Melanocyte of skin (primary cell): ENCODE data around the gene CLIC1. TPM values are rescaled to one million over a fixed set of nuclear protein-coding genes. Genes with fewer than 3 reads are reported as not detected.

Source experiments
- small RNA-seq, 2 donors: library from RNA; depleted of rRNA; stranded (forward); fragments of <200 nt; gene quantifications; one replicate each; pipeline ENCODE3, GENCODE V24; 2012
- total RNA-seq, 2 donors: library from RNA; depleted of rRNA; stranded (reverse); fragments of >200 nt; gene quantifications; 2 replicates each; pipeline ENCODE4 v1.2.3, GENCODE V29; 2012

Gene CLIC1
- total RNA-seq = 100 to 1,000 TPM; 511 to 845 TPM

GRCh38 chr6:31736021-31736767 is at the start of gene CLIC1:
CLIC1 (minus strand) TSS chr6:31736530; CDS start chr6:31736300, 230 bp downstream.

DNA sequence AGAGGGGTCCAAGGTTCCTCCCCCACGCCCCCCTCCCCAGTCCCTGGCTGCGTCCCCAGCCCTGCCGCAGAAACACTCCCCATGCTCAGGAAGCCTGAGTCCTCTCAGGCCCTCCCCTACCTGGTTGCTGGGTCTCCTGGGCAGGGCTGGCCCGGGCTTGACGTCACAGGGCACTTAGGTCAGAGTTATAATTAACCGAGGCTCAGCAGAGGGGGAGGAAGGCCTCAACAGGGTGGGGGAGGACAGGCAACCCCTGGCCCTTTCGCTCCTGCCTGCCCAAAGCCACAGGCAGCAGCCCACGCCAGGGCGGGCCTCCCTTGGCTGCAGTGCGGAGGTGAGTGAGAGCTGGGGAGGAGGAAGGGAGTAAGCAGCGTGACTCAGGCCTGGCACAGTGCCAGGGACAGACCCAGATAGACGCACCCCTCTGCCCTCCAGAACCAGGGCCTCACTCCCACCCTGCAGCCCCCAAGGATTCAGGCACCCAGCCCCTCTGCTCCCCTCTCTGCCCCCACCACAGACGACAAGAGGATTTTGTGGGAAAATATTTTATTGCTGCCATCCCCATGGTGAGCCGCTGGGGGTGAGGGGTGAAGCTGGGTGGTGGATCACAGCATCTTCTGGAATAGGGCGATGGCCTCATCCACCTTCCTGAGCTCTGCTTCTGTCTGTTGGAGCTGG is 40.8 kb upstream of the CLIC1 start, which contains the start of gene VWA7:
Gene VWA7, minus strand, starts transcription at position 340 of the 678 bp plus-strand sequence. CDS start 549 bp downstream, outside the sequence.

GRCh38 chr6:31762356-31762755 is 26.0 kb upstream of the CLIC1 start, which contains the start of gene SAPCD1:
SAPCD1 (plus strand) TSS chr6:31762656; CDS start chr6:31763055, 399 bp downstream.

DNA sequence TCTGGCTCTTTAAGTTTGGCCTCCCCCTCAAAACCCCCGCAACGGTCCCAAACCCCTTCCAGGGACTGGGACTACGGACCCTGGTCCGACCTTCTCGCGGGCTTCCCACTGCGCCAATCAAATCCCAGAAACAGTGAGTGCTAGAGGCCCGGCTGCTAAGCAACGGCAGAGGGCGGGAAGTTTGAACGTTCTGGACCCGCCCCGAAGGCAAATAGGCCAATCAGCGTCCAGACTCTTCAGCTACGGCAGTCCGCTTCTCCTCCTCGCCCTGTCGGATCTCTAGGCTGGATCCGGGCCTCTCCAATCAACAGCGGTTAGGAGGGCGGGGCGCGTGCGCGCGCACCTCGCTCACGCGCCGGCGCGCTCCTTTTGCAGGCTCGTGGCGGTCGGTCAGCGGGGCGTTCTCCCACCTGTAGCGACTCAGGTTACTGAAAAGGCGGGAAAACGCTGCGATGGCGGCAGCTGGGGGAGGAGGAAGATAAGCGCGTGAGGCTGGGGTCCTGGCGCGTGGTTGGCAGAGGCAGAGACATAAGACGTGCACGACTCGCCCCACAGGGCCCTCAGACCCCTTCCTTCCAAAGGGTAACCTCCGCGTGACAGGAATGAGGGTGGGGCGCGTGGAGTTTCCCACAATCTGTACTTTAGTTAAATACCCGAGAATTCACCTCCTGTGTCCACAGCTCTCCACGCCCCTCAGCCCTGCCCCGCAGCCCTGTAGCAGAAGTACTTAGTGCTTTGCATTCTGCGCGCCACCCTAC is 3.5 kb upstream of the CLIC1 start, which contains the start of gene MSH5:
Gene MSH5, plus strand, starts transcription at position 367 of the 758 bp plus-strand sequence. CDS start 462 bp downstream, outside the sequence.

DNA sequence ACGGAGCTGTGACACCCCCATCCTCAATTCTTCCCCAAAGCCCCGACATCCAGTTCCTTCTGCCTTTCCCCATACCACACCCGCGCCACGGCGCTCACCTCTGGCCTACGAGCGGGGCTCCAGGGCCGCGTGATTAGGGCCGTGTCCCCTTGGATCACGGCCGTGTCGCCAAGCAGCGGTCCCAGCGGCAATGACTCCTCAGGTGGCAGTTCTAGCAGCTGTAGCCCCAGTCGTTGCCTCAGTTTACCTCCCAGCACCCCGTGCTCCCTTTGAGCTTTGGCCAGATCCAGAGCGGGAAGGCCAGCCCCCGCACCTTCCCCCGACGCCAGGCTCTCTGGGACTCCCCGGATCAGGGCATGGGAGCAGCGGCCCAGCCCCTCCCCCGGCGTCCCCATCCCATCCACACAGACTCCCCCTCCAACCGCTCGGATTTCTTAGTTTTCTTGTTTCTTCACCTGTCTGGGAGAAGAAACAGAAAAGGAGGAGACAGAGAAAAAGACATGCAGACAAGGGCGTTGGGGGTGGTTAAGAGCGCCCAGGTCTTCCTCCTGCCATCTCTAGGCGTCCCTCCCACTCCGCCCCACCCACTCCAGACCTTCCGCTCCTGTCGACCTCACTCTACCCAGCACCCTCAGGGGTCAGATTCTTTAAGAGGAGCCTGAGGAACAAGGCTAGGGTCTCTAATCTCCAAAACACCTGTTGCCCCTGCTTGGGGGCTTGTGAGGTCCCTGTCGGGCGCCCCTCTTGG is 7.4 kb downstream of the CLIC1 start, which contains the start of gene DDAH2:
Gene DDAH2, minus strand, starts transcription at position 533 of the 748 bp plus-strand sequence. Its CDS starts 138 bp downstream, at position 395.

GRCh38 chr6:31723245-31723979 is 12.9 kb downstream of the CLIC1 start, which contains the start of gene MPIG6B:
MPIG6B (plus strand) TSS chr6:31723373; CDS start chr6:31723384, 11 bp downstream.

DNA sequence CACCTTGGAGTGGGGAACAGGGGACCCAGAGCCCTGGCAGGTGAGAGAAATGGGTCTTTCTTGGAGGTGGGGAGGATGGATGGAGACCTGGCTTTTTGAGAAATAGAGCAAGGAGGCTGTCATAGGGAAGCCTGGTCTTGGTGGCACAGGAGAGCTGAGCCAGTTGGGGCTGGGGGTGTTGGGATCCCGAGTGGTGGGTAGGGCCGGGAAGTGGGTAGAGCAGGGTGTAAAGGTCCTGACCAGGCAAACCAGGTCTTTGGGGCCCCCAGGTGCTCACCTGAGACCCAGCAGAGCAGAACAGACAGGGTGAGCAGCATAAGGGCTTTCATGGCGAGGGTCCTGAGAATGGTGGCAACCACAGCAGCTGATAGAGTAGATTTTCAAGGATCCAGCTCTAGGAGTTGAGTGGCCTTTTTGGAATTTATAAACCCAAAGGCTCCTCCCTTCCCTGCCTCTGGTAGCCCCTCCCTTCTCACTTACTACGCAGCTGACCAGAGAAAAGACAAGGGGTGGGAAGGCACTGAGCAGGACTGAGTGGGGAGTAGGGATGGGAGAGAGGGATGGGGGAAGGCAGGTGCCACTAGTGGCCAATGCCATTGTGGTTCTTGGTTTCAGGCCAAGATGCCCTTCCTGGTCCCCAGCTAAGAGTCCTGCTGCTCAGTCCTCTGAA is 14.8 kb downstream of the CLIC1 start, which contains the start of gene LY6G6C:
Gene LY6G6C, minus strand, starts transcription at position 396 of the 670 bp plus-strand sequence. Its CDS starts 67 bp downstream, at position 329.

GRCh38 chr6:31715022-31715958 is 21.0 kb downstream of the CLIC1 start, which contains the start of gene LY6G6D:
LY6G6D (plus strand) TSS chr6:31715348; CDS start chr6:31715356, 8 bp downstream.

GRCh38 chr6:31706599-31706998 is 29.7 kb downstream of the CLIC1 start, which contains the start of gene LY6G6F:
LY6G6F (plus strand) TSS chr6:31706866; CDS start chr6:31706907, 41 bp downstream.

GRCh38 chr6:31702819-31703716 is 33.3 kb downstream of the CLIC1 start, which contains the start of gene ABHD16A:
ABHD16A (minus strand) TSS chr6:31703324; CDS start chr6:31703281, 43 bp downstream.

Small RNA genes within 50 kb of the gene (small RNA-seq; reads per million reads assigned to genes)
- 0 reads per million in 2 donors for gene LY6G6D
- 0 to 0.23 reads per million in 2 donors for gene MIR4646
- gene MSH5-SAPCD1 = 0 reads per million in 2 donors
- 0 reads per million in 2 donors for gene RF00019
- 0 reads per million in 2 donors for gene RNU6-850P
- 0 reads per million in 2 donors for gene SAPCD1

Other genes starting within 250 kb of the CLIC1 start
- 10 to 100 TPM; 11.4 to 19.3 TPM for gene MICB, start 238.4 kb downstream of the CLIC1 start, total RNA-seq
- gene MCCD1, start 207.6 kb downstream of the CLIC1 start, total RNA-seq = not detected
- gene DDX39B, start 194.5 kb downstream of the CLIC1 start, total RNA-seq = 100 to 1,000 TPM; 257 to 581 TPM
- gene ATP6V1G2, start 189.9 kb downstream of the CLIC1 start, total RNA-seq = 1 to 10 TPM in 1 of 2 donors, under 1 TPM in 1; 0.33 to 1.0 TPM
- 10 to 100 TPM; 21.6 to 27.5 TPM for gene NFKBIL1, start 188.9 kb downstream of the CLIC1 start, total RNA-seq
- under 1 TPM in 1 of 2 donors, not detected in 1; under 0.01 TPM for gene LTA, start 164.2 kb downstream of the CLIC1 start, total RNA-seq
- under 1 TPM; under 0.01 to 0.34 TPM for gene TNF, start 161.0 kb downstream of the CLIC1 start, total RNA-seq
- gene LTB, start 154.1 kb downstream of the CLIC1 start, total RNA-seq = not detected
- not detected for gene LST1, start 150.3 kb downstream of the CLIC1 start, total RNA-seq
- not detected for gene NCR3, start 143.5 kb downstream of the CLIC1 start, total RNA-seq
- gene AIF1, start 121.3 kb downstream of the CLIC1 start, total RNA-seq = not detected
- 10 to 100 TPM; 68.5 to 72.3 TPM for gene PRRC2A, start 115.8 kb downstream of the CLIC1 start, total RNA-seq
- 100 to 1,000 TPM; 125 to 160 TPM for gene BAG6, start 83.9 kb downstream of the CLIC1 start, total RNA-seq
- 1 to 10 TPM in 1 of 2 donors, under 1 TPM in 1; 0.33 to 1.0 TPM for gene APOM, start 80.6 kb downstream of the CLIC1 start, total RNA-seq
- gene C6orf47, start 75.8 kb downstream of the CLIC1 start, total RNA-seq = 10 to 100 TPM; 21.3 to 23.1 TPM
- 10 to 100 TPM; 13.1 to 17.3 TPM for gene GPANK1, start 71.5 kb downstream of the CLIC1 start, total RNA-seq
- gene CSNK2B, start 70.5 kb downstream of the CLIC1 start, total RNA-seq = 100 to 1,000 TPM; 142 to 170 TPM
- 1 to 10 TPM in 1 of 2 donors, under 1 TPM in 1; 1.00 to 2.1 TPM for gene LY6G5B, start 66.6 kb downstream of the CLIC1 start, total RNA-seq
- gene LY6G5C, start 55.5 kb downstream of the CLIC1 start, total RNA-seq = under 1 TPM; under 0.01 to 0.67 TPM
- 10 to 100 TPM; 47.0 to 53.0 TPM for gene ABHD16A, start 33.2 kb downstream of the CLIC1 start, total RNA-seq
- not detected for gene LY6G6F, start 29.7 kb downstream of the CLIC1 start, total RNA-seq
- gene LY6G6D, start 21.2 kb downstream of the CLIC1 start, total RNA-seq = not detected
- not detected for gene LY6G6C, start 14.8 kb downstream of the CLIC1 start, total RNA-seq
- not detected for gene MPIG6B, start 13.2 kb downstream of the CLIC1 start, total RNA-seq
- gene DDAH2, start 7.2 kb downstream of the CLIC1 start, total RNA-seq = 10 to 100 TPM; 10.3 to 22.0 TPM
- 10 to 100 TPM; 17.6 to 22.0 TPM for gene MSH5, start 3.5 kb upstream of the CLIC1 start, total RNA-seq
- gene SAPCD1, start 26.1 kb upstream of the CLIC1 start, total RNA-seq = 1 to 10 TPM in 1 of 2 donors, under 1 TPM in 1; 0.69 to 1.7 TPM
- not detected for gene VWA7, start 40.8 kb upstream of the CLIC1 start, total RNA-seq
- 10 to 100 TPM; 58.5 to 66.6 TPM for gene VARS1, start 59.2 kb upstream of the CLIC1 start, total RNA-seq
- gene LSM2, start 70.4 kb upstream of the CLIC1 start, total RNA-seq = 10 to 100 TPM; 41.0 to 61.6 TPM
- under 1 TPM; 0.67 to 0.69 TPM for gene HSPA1L, start 78.8 kb upstream of the CLIC1 start, total RNA-seq
- 100 to 1,000 TPM in 1 of 2 donors, 10 to 100 TPM in 1; 55.7 to 144 TPM for gene HSPA1A, start 79.0 kb upstream of the CLIC1 start, total RNA-seq
- gene HSPA1B, start 91.2 kb upstream of the CLIC1 start, total RNA-seq = 100 to 1,000 TPM in 1 of 2 donors, 10 to 100 TPM in 1; 95.3 to 188 TPM
- gene NEU1, start 126.3 kb upstream of the CLIC1 start, total RNA-seq = 100 to 1,000 TPM; 114 to 132 TPM
- not detected for gene SLC44A4, start 142.5 kb upstream of the CLIC1 start, total RNA-seq
- 10 to 100 TPM; 29.9 to 44.3 TPM for gene EHMT2, start 161.2 kb upstream of the CLIC1 start, total RNA-seq
- 1 to 10 TPM; 1.7 to 3.0 TPM for gene ZBTB12, start 165.6 kb upstream of the CLIC1 start, total RNA-seq
- 1 to 10 TPM; 2.4 to 3.7 TPM for gene C2, start 191.2 kb upstream of the CLIC1 start, total RNA-seq
- 1 to 10 TPM; 1.7 to 4.1 TPM for gene CFB, start 209.6 kb upstream of the CLIC1 start, total RNA-seq
- 100 to 1,000 TPM in 1 of 2 donors, 10 to 100 TPM in 1; 73.6 to 114 TPM for gene NELFE, start 222.4 kb upstream of the CLIC1 start, total RNA-seq
- gene SKIC2, start 222.6 kb upstream of the CLIC1 start, total RNA-seq = 10 to 100 TPM; 50.6 to 54.4 TPM
- gene DXO, start 235.6 kb upstream of the CLIC1 start, total RNA-seq = 10 to 100 TPM; 13.1 to 16.0 TPM
- gene C4A, start 245.5 kb upstream of the CLIC1 start, total RNA-seq = 1 to 10 TPM in 1 of 2 donors, under 1 TPM in 1; 0.33 to 1.4 TPM